Activated CD8-positive, alpha-beta memory T cell treated with anti-CD3 and anti-CD28 coated beads, Interleukin-2, amount 50 U/mL, for 4 hours (primary cell): ENCODE measurements around the gene EFL1.
"Not testable (repeated sequence)": the region's sequence is repeated elsewhere in the genome, so short reads cannot be mapped to it uniquely, and the experiment has no call there.

ENCODE experiments used
- DNase-seq: peaks from one replicate; pipeline ENCODE4 v3.0.0-alpha.2; 2020

Gene EFL1

DNA sequence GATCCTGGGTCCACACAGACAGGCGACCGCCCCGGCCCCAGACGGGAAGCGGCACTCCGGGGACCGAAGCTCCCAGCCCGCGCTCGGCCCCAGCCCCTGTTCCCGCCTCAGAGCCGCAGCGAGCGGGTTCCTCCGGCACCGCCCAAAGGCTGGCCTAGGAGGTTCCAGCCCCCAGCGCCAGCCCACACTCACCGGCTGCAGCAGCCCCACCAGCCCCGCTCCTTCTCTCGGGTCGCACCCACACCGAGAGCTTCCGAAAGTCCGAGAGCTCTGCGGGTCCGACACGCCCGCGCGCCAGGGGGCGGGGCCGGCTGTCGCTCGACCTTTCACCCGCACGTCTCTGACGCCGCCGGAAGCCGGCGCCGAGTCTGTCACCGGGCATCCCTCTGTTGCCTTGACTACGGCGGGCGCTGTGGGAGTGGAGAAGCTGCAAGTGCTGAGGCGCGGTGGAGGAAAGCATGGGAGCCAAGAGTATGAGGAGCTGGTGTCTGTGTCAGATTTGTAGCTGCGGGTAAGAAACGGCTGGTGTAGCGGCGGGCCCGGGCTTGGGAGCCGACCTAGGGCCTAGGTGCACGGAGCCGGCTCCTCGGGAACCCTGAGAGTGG, at the start of gene EFL1, which contains the start of gene SAXO2:
TSS of gene EFL1 (minus strand) at position 313 of the 605 bp plus-strand sequence. CDS start 956 bp downstream, outside the sequence.
TSS of gene SAXO2 (plus strand) at position 397 of the 605 bp plus-strand sequence. CDS start at position 459, 62 bp downstream.
- peak; percentile 87 for DNase-seq

DNA sequence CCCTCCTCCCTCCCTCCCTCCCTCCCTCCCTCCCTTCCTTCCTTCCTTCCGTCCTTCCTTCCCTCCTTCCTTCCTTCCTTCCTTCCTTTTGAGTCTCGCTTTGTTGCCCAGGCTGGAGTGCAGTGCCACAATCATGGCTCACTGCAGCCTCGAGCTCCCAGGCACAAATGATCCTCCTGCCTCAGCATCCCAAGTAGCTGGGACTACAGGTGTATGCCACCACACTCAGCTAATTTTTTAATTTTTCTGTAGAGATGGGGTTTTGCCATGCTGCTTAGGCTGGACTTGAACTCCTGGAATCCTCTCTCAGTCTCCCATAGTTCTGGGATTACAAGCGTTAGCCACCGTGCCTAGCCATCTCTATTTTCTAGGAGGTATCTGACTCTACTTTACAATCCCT, 48.8 kb upstream of the EFL1 start:
- DNase-seq = not testable (repeated sequence)

DNA sequence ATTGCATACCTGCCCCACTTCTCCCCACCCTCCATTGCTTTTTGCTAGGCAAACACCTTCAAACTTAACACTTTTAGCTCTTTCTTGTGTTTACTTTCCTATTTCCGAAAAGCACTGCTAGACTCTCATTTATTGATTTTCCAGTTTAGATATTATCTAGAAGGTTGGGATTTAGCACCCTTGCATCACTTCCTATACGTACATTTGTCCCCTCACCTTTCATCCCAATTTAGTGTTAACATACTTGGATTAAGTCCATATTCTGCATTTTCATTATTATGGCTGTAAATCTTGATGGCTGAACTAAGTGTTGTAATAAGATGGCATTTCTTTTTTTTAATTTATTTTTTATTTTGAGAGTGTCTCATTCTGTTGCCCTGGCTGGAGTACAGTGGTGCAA, 47.3 kb upstream of the EFL1 start:
- no peak for DNase-seq

DNA sequence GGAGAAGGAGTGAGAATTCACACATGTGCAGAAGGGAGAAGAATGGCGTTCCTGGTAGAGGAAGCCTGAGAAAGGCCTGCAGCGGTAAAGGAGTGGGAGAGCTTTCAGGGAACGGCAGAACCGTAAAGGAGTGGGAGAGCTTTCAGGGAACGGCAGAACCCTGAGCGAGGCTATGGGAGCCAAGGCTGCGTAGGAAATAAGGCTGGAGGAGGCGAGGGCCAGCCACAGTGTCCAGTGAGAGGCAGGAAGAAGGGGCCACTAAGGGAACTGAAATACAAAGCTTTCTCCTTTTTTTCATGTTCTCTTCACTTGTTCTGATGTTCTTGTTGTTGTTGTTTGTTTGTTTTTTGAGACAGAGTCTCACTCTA, 45.2 kb upstream of the EFL1 start:
- DNase-seq = no peak

DNA sequence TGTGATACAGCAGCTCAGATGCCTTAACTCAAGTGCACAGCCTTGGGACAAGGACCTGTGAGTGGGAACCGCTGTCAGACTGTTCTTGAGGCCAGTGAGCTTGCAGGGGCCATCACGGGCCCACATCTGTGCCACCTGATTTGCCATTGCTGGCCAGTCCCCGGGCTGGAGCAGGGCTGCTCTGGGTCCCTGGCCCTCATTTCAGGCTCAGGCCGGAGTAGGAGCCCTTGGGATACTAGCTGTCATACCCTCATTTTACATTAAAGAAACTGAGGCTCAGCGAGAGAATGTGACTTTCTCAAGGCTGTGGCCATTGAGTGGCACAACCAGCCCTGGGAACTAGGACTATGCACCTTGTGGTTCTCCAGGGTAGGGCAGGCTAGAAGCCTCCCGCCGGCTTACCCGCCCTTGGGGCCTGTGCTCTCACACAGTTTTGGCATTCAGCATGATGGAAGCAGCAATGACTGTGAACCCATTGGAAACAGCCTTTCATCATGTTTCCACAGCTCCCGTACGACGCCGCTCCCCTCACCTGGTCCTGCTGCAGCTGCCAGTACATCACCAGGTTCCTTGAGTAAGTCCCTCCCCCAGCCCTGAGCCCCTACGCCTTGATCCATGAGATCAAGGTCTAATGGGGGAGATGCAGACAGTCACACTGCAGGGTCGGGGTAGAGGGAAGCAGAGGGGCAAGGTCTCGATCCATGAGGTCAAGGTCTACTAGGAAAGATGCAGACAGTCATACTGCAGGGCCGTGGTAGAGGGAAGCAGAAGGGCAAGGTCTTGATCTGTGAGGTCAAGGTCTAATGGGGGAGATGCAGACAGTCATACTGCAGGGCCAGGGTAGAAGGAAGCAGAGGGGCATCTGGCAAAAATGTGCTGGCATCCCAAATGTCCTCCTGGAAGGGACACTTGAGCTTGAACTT, 44.5 kb upstream of the EFL1 start:
- no peak for DNase-seq

DNA sequence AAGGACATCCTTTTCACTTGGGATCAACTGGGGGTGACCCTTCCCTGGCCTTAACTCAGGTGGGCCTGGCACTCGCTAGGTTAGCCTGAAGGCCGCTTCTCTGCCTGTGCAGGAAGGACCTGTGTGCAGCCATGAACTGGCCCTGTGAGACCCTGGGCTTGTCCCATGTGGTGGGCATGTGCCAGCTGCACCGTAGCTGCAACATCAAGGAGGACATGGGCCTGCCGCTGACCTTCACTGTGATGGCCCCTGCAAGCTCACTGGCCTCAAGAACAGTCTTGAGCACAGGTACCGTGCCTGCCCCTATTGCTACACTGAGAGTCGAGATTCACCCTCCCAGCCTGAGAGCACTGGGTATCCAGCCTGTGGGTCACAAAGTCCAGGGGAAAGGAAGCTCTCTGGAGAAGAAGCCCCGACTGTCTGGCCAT, 43.1 kb upstream of the EFL1 start:
- no peak for DNase-seq

DNA sequence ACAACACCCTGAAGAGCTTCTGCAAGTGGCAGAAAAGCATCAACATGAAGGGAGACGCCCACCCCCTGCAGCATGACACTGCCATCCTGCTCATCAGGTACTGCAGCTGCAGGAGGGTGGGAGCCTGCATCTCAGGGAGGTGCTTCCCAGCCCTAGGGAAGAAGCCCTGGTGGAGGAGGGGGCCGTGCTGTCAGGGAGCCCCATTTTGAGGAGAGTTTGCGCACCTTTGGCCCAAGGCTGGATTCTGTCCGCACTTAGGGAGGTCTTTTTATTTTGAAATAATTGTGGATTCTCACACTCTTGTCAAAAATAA, 42.2 kb upstream of the EFL1 start:
- DNase-seq = no peak

DNA sequence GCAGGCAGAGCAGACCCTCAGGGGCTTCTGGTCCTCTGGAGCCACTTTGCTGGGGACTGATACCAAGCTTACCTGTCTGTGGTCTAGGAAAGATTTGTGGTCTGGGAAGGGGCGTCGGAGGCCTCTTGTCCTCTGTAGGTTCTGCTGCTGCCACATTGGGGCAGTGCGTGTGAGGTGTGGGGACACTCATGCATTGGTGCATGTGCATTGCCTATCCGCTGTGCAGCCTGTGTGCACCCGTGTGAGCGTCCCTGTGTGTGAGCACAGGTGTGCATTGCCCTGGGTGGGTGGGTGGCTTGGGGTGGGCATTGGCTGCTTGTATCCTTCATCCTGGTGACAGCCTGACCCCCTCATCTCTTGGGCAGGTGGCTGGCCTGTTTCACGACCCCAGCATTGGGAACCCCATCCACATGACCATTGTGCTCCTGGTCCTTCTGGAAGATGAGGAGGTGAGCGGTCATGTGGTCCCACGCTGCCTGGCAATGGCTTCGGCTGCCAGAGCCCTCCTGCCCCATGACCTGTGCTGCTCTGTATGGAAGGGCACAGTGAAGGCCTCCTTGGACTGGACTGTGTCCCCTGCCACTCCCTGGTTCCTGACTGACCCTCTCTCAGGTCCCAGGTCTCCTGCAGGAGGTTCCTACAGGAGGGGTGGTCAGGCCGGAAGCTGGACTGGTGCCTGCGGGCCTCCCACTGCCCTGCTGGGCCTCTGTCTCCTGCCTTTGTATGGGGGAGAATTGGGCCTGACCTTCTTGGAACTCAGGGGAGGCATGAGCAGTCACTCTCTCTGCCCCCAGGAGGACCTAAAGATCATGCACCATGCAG, 41.6 kb upstream of the EFL1 start:
- DNase-seq = no peak

DNA sequence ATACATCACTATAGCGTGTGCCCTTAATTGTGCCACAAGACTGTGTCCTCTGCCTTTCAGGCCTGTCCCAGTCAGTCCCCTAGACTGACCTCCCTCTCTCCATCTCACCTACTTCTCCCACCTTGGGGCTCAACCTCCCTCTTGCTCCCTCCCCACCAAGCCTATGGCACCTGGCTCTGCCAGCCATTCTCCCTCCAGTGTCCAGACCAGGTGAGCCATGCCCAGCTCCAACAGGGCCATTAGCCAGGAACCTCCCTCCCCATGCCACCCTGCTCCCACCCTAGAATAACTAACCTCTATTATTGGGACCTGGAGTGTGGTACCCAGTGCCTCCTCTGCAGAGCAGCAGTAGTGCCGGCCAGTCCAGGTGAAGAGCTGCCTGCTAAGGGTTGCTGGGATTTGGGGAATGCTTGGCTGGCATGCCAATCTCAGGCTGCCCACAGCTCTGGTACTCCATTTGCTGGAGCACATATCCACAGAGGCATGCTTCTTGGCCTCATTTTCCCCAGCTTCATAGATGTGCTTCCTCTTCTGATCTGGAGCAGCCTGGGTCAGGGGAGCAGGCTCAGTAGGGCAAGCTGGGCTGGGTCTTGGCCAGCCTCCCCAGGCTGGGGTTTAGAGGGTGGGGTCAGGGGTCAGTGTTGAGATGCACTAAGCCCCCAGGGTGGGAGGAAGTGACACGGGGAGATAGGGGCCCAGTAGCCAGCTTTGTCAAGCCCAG, 38.9 kb upstream of the EFL1 start:
- DNase-seq = no peak

DNA sequence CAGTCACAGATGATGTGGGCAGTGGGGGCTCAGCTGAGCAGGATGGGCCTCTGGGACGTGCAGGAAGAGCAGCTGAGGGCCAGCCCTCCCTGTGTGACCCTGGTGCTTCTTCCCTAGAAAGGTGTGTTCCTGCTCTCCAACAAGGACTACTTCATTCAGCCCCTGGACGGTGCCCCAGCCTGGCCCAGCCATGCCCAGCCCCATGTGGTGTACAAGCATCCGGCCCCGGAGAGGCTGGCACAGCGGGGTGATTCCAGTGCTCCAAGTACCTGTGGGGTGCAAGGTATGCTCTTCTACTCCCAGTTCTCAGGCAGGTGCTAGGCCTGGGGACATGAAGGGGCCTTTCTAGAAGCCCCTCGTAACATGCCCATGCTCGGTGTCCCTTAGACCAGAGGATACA, 38.3 kb upstream of the EFL1 start:
- no peak for DNase-seq

DNA sequence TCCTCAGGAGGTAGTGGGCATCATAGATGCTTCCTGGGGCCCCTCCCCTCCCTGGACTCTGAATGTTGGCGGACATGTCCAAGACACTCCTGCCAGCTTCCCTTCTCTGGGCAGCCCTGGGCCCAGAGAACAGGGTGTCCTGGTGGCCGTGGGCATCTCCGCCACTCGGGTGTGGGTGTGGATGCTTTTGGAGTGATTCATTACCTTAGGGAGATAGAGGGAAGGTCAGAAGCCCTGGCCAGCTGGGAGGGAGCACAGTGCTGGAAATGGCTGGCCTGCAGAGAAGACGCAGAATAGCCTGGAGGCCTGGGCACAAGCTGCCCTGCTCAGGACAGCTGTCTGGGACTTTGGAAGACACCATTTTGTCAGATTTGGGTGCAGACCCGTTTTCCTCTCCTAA, 37.8 kb upstream of the EFL1 start:
- not testable (repeated sequence) for DNase-seq

DNA sequence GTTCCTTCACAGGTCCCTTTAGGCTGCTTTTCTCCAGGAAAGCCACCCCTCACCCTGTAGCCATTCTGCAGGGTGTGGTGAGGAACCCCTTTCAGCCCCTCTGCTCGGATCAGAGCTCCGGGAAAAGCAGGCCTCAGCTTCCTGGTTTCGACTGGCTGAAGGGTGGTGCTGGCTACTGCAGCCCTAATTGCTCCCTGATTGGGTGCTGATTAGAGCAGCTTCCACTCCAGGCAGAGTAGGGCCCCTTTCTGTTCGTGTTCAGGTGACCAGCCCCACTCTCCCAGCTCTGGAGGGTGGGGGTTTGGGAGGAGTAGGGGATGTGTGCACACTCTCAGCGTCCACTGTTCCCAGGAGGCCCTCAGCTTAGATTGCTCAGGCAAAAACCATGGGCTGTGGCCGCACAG, 37.0 kb upstream of the EFL1 start:
- DNase-seq = not testable (repeated sequence)

DNA sequence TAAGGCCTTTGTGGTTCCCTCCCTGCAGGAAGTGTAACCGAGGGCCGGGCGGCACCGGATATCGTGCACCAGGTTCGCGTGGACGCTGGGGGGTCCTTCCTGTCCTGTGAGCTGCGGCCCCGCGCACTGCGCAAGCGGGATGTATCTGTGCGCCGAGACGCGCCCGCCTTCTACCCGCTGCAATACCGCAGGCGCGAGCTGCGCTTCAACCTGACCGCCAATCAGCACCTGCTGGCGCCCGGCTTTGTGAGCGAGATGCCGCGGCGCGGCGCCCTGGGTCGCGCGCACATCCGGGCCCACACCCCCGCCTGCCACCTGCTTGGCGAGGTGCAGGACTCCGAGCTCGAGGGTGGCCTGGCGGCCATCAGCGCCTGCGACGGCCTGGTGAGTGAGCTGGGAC, 36.0 kb upstream of the EFL1 start:
- peak; percentile 48 for DNase-seq

DNA sequence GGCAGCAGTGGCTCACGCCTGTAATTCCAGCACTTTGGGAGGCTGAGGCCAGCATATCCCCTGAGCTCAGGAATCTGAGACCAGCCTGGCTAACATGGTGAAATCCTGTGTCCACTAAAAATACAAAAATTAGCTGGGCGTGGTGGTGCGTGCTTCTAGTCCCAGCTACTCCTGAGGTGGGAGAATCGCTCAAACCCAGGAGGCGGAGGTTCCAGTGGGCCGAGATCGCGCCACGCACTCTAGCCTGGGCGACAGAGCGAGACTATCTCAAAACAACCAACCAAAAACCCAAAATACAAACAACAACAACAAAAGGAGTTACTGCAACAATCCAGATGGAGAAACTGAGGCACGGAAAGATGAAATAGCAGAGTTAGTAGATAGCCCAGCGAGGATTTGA, 35.5 kb upstream of the EFL1 start:
- no peak for DNase-seq

DNA sequence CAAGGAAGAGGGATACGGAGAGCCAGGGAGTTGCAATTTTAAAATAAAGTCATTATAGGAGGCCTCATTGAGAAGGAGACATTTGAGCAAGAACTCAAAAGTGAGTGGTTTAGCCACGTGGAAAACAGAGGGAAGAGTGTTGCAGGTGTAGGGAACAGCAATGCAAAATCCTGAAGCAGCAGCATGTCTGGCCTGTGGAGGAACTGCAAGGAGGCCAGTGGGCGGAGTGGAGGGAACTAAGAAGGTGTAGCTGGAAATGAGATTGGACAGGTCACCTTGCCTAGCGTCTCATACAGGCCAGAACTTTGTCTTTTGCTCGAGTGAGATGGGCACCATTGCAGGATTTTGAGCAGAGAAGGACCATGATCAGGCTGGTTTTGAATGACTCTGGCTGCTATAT, 35.0 kb upstream of the EFL1 start:
- DNase-seq = no peak

DNA sequence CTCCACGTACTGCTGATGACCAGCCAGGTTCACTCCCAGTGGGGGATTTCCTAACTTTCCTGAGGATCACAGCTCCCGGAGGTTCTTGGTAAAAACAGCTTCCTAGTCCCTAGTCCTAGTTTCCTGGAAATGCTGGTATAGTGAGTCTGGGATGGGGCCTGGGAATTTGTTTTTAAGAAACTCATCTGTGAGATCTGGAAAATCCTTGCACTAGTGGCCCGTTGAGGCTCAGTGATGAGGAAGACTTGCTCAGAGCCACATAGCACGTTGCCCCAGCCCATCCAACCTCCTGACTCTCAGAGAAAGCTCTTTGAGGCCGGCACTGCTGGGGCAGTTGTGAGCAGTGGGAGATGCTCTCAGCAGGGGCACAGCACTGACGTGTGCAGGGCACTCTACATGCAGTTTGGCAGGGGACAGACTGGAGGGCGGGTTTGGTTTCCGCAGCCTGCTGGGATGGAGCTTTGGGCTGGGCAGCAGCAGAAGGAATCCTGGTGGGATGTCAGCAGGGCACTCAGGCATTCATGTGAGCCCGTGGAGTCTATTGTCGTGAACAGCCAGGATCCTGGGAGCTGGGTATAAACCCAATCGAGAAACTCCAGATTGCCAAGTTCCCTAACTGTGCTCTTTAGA, 31.6 kb upstream of the EFL1 start:
- no peak for DNase-seq

DNA sequence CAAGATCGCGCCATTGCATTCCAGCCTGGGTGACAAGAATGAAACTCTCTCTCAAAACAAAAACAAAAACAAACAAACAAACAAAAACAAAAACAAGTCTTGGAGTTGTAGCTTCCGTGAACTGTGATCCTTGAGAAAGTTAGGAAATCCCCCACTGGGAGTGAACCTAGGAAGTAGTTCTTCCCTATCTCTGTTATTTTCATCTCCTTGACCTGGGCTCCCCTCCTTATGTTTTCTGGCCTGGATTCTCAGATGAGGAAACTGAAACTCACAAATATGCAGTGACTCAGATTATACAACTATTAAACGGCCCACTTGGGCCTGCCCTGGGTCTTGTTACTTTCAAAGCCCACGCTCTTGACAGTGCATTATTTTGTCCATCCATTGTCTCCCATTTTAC, 29.7 kb upstream of the EFL1 start:
- no peak for DNase-seq

DNA sequence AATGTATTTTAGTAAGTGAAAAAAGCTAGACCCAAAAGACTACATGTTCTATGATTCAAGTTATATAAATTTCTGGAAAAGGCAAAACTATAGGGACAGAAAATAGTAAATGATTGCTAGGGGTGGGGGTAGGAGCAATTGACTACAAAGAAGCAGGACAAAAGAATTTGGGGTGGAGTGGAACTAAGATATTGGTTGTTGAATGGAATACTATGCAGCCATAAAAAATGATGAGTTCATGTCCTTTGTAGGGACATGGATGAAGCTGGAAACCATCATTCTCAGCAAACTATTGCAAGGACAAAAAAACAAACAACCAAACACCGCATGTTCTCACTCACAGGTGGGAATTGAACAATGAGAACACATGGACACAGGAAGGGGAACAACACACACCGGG, 25.7 kb upstream of the EFL1 start:
- DNase-seq = not testable (repeated sequence)

DNA sequence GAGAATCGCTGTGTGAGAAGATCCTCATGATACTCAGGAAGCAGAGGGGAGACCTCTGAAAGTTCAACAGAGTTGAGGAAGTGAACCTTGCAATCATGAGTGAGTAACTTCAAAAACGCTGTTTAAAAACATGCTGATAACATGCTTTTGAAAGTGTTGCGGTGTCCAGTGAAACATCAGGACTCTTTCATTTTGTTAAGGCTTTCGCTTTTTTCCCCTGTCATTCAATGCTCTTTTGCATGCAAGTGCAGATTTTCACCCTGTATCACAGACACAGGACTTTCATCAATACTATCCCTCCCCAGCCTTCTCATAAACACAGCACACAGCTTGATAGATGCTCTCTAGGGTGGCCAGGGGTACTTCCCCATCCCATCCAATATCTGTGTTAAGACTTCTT, 23.9 kb upstream of the EFL1 start:
- not testable (repeated sequence) for DNase-seq

DNA sequence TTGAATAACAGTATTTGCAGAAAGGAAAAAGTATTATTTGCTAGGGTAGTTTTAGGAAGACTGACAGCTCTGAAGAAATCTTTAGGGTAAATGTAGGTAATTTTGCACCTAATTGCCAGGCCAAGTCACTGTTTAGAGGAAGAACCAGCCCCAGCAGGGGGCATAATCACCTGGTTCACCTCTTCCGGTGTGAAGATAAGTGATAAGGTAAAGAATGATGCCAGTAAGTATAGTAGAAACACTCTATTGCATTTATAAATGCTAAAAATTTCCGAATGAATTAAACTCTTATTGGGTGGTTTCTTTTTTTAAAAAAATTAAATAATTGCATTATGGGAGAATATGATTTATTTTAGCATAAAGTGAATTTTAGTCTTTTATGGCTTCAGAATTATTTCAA, 21.8 kb upstream of the EFL1 start:
- DNase-seq = not testable (repeated sequence)

DNA sequence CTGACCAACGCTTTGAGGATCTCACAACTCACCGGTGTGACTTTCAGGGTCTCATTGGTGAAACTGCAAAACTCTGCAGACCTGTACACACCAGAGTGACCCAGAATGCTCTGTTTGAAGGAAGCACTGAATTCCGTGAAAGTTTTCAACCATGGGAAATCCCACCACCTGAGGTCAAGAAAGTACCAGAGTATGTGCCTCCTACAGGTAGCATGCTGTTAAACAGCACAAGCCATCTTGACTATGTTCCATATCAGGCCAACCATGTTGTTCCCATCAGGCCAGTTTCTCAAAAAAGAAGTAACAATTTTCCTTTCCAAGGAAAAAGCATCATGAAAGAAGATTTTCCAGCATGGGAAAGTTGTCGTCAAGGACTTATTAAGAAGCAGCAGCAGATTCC, 19.9 kb upstream of the EFL1 start:
- DNase-seq = not testable (repeated sequence)

DNA sequence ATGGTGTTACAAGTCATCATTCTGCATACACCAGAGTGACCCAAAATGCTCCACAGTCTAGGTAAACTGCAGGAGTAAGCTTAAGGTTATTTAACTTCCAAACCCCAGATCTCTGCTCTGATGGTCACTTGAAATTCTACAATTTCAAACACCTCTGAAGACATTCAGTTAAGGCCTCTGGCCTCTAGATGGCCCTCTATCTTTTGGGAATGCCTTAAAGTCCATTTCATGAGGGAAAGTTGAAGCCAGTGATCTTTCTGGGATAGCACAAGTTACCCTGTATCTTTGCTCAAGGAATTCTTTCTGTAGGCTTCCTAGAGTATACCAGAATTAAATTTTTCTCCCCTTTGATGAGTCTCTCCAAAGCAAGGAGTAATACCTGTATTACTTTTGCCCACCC, 18.7 kb upstream of the EFL1 start:
- DNase-seq = not testable (repeated sequence)
